HCT116 (cell line): ENCODE results near the gene IL21R. TPM values are rescaled to one million over a fixed set of nuclear protein-coding genes. Genes with fewer than 3 reads are reported as not detected.
"Not testable (repeated sequence)": the region's sequence is repeated elsewhere in the genome, so short reads cannot be mapped to it uniquely, and the experiment has no call there.

Source experiments
- ATAC-seq: fragments of 200-7000 bp; cut with Tn5 transposase; 2 replicates; pipeline ENCODE4 v1.9.1; 2020; ENCODE audit warnings: mild to moderate bottlenecking, moderate library complexity
- BruUV-seq: library from RNA; stranded (reverse); fragments of 400-500 nt; replicated peaks from 2 replicates; lab custom pipeline; 2021; lab: Mats Ljungman, UMichigan
- CTCF ChIA-PET: fragments of 300-600 bp; sonication (Branson Sonifier 250); formaldehyde crosslinking; loops from one replicate; lab custom pipeline; 2021; ENCODE audit warnings: antibody characterized with exemption; lab: Charles Lee
- POLR2A ChIA-PET: fragments of 300-600, 350-600 bp; sonication (Branson Sonifier 250); formaldehyde crosslinking; loops from one replicate; lab custom pipeline; 2021; ENCODE audit warnings: antibody characterized with exemption; lab: Charles Lee
- RAD21 ChIA-PET, 2 experiments: fragments of 300-600 bp; sonication (Branson Sonifier 250); formaldehyde crosslinking; loops; one replicate each; lab custom pipeline; 2023; ENCODE audit warnings: low total read pairs in 2 of 2; ENCODE audit not compliant: uncharacterized antibody in 2 of 2, unreplicated experiment in 2 of 2, low non-redundant PET in 1 of 2; lab: Charles Lee
- DNase-seq: peaks from one replicate; pipeline ENCODE4 v3.0.0-alpha.2; 2010; ENCODE audit warnings: low read depth, low spot score
- H2AFZ ChIP-seq: fragments of 200-600 bp; shearing (Covaris generic), sonication (generic); 2 replicates; pipeline ENCODE4 v1.6.1; 2017; ENCODE audit warnings: low read depth, mixed run types, mixed read lengths, antibody characterized with exemption, low read length; ENCODE audit not compliant: poor library complexity, severe bottlenecking
- H3K27ac ChIP-seq: 2 replicates; pipeline ENCODE4 v1.5.1; 2012; ENCODE audit warnings: low read depth, low read length
- H3K27me3 ChIP-seq: fragments of 200-600 bp; sonication (generic); 2 replicates; pipeline ENCODE4 v1.6.1; 2016; ENCODE audit warnings: mixed run types, low read length, mixed read lengths; ENCODE audit not compliant: insufficient read depth
- H3K36me3 ChIP-seq, 2 experiments: fragments of 200-500 bp in 1 of 2; fragments of 200-600 bp in 1 of 2; sonication (Bioruptor generic) in 1 of 2; sonication (generic) in 1 of 2; 2 replicates each; pipeline versions ENCODE4 v1.5.1 to v1.6.1; 2014 to 2016; ENCODE audit warnings: low read length in 2 of 2, inconsistent platforms in 1 of 2, mixed read lengths in 1 of 2, mixed run types in 1 of 2; ENCODE audit not compliant: insufficient read depth in 2 of 2, control insufficient read depth in 1 of 2
- H3K4me1 ChIP-seq, 2 experiments: fragments of 200-600 bp in 1 of 2; sonication (generic) in 1 of 2; 2 replicates each; pipeline versions ENCODE4 v1.5.1 to v1.6.1; 2012 to 2017; ENCODE audit warnings: low read length in 2 of 2, inconsistent platforms in 1 of 2, mild to moderate bottlenecking in 1 of 2, mixed read lengths in 1 of 2, mixed run types in 1 of 2, moderate library complexity in 1 of 2; ENCODE audit not compliant: insufficient read depth in 2 of 2, control insufficient read depth in 1 of 2
- H3K4me2 ChIP-seq: fragments of 200-600 bp; sonication (generic); 2 replicates; pipeline ENCODE4 v1.6.1; 2017; ENCODE audit warnings: mixed run types, low read length, mixed read lengths
- H3K4me3 ChIP-seq, 2 experiments: fragments of 200-600 bp in 1 of 2; sonication (generic) in 1 of 2; replicated peaks in 1 of 2; 2 replicates each; pipeline ENCODE4 v1.5.1; 2011 to 2016; ENCODE audit warnings: low read length in 2 of 2, control low read depth in 1 of 2, low read depth in 1 of 2, mild to moderate bottlenecking in 1 of 2, mixed read lengths in 1 of 2, mixed run types in 1 of 2
- H3K79me2 ChIP-seq: fragments of 200-600 bp; sonication (generic); 2 replicates; pipeline ENCODE4 v1.6.1; 2017; ENCODE audit warnings: mild to moderate bottlenecking, mixed run types, low read length, moderate library complexity, mixed read lengths; ENCODE audit not compliant: insufficient read depth
- H3K9ac ChIP-seq: fragments of 200-600 bp; sonication (generic); 2 replicates; pipeline ENCODE4 v1.6.1; 2016; ENCODE audit warnings: low read length, mixed read lengths
- H3K9me2 ChIP-seq: fragments of 200-600 bp; sonication (generic), shearing (Covaris generic); 2 replicates; pipeline ENCODE4 v1.6.1; 2017; ENCODE audit warnings: mixed run types, mild to moderate bottlenecking, moderate library complexity; ENCODE audit not compliant: insufficient read depth
- H3K9me3 ChIP-seq, 2 experiments: fragments of 200-500 bp in 1 of 2; fragments of 200-600 bp in 1 of 2; sonication (Bioruptor generic) in 1 of 2; sonication (generic) in 1 of 2; 2 replicates each; pipeline ENCODE4 v1.6.1; 2014 to 2017; ENCODE audit warnings: low read length in 2 of 2, mixed read lengths in 2 of 2, inconsistent platforms in 1 of 2, low read depth in 1 of 2, mild to moderate bottlenecking in 1 of 2, mixed run types in 1 of 2, moderate library complexity in 1 of 2; ENCODE audit not compliant: control insufficient read depth in 1 of 2, insufficient read depth in 1 of 2
- H4K20me1 ChIP-seq: fragments of 200-600 bp; sonication (generic), shearing (Covaris generic); 2 replicates; pipeline ENCODE4 v1.6.1; 2017; ENCODE audit warnings: mixed run types, mild to moderate bottlenecking, moderate library complexity; ENCODE audit not compliant: insufficient read depth
- ATF3 ChIP-seq: IDR thresholded peaks from 2 replicates; pipeline ENCODE4 v1.6.1; 2012
- CBX3 ChIP-seq: IDR thresholded peaks from 2 replicates; pipeline ENCODE4 v1.6.1; 2012; ENCODE audit warnings: low read depth
- CEBPB ChIP-seq: IDR thresholded peaks from 2 replicates; pipeline ENCODE4 v1.6.1; 2012; ENCODE audit warnings: low read depth
- ELF1 ChIP-seq: IDR thresholded peaks from 2 replicates; pipeline ENCODE4 v1.6.1; 2012; ENCODE audit warnings: low read depth, borderline replicate concordance
- EZH2 ChIP-seq: fragments of 200-600 bp; sonication (generic); IDR thresholded peaks from 2 replicates; pipeline ENCODE4 v1.6.1; 2017; ENCODE audit warnings: antibody characterized with exemption, mixed run types
- EZH2phosphoT487 ChIP-seq: fragments of 200-600 bp; IDR thresholded peaks from 2 replicates; pipeline ENCODE4 v1.6.1; 2018; ENCODE audit warnings: antibody characterized with exemption, borderline replicate concordance
- FOSL1 ChIP-seq: IDR thresholded peaks from 2 replicates; pipeline ENCODE4 v1.6.1; 2012; ENCODE audit warnings: low read depth
- JUND ChIP-seq: IDR thresholded peaks from 2 replicates; pipeline ENCODE4 v1.6.1; 2012
- POLR2AphosphoS5 ChIP-seq: IDR thresholded peaks from 2 replicates; pipeline ENCODE4 v1.6.1; 2011; ENCODE audit warnings: mild to moderate bottlenecking, low read depth, low read length, moderate library complexity
- SP1 ChIP-seq: IDR thresholded peaks from 2 replicates; pipeline ENCODE4 v1.6.1; 2012; ENCODE audit warnings: low read depth
- ZBTB33 ChIP-seq: IDR thresholded peaks from 2 replicates; pipeline ENCODE4 v1.6.1; 2011; ENCODE audit warnings: mild to moderate bottlenecking, low read length, moderate library complexity; ENCODE audit not compliant: insufficient replicate concordance; ENCODE audit errors: extremely low read depth
- ZFX ChIP-seq: fragments of 450-650 bp; IDR thresholded peaks from 2 replicates; pipeline ENCODE4 v1.6.1; 2017
- intact Hi-C: fragments of 100-400 bp; cut with micrococcal nuclease; formaldehyde crosslinking; loops from 2 replicates; pipeline ENCODE4 v1.10.0; 2022
- total RNA-seq: library from RNA; stranded (reverse); gene quantifications from one replicate; pipeline ENCODE4 v1.2.1, GENCODE V29; 2021; ENCODE audit not compliant: unreplicated experiment

IL21R gene
- total RNA-seq, 1 experiment from 2014 or later: 1.2 TPM

- no peak overlapping the region for H3K9ac ChIP-seq
- H3K4me2 ChIP-seq: peak overlapping the region; percentile 28
- no peak overlapping the region for H2AFZ ChIP-seq
- no TSS peak for BruUV-seq
- H4K20me1 ChIP-seq: no peaks in the 10 kb centered on the region
- intact Hi-C loops: no loop called here
- no peaks in the 10 kb centered on the region for H3K9me3 ChIP-seq
- H3K27me3 ChIP-seq: no peaks in the 10 kb centered on the region
- CTCF ChIA-PET: no interaction called here
- H3K4me1 ChIP-seq: peaks cover 0 to 10% of the 10 kb centered on the region in 2 experiments; a peak in 1 of 4 replicates
- H3K4me3 ChIP-seq: no peak overlapping the region
- DNase-seq: no peak
- H3K27ac ChIP-seq: no peak overlapping the region
- peak; percentile 26; the same call in 1 of the 2 replicates for ATAC-seq
- no peaks in the 10 kb centered on the region for H3K36me3 ChIP-seq
- TF ChIP-seq CBX3: no peak
- no peak for TF ChIP-seq FOSL1
- no peak for TF ChIP-seq EZH2
- no peaks in the 10 kb centered on the region for H3K9me2 ChIP-seq
- RAD21 ChIA-PET: no interaction called here
- no peaks in the 10 kb centered on the region for H3K79me2 ChIP-seq
- POLR2A ChIA-PET: no interaction called here
Observed at GRCh38 chr16:27432558-27432957, 30.6 kb downstream of the IL21R start.

GRCh38 chr16:27433191-27433590 lies 31.2 kb downstream of the IL21R start:
- H2AFZ ChIP-seq, H3K27me3 ChIP-seq, DNase-seq, H3K36me3 ChIP-seq, H3K4me2 ChIP-seq, POLR2A ChIA-PET, H3K9me2 ChIP-seq, CTCF ChIA-PET, ATAC-seq, H3K9ac ChIP-seq, H3K9me3 ChIP-seq, RAD21 ChIA-PET, intact Hi-C loops, H3K79me2 ChIP-seq, H3K27ac ChIP-seq, H3K4me3 ChIP-seq, BruUV-seq, H4K20me1 ChIP-seq: not testable (repeated sequence)
- peaks cover 0 to 10% of the 10 kb centered on the region in 2 experiments; a peak in 1 of 4 replicates for H3K4me1 ChIP-seq

DNA sequence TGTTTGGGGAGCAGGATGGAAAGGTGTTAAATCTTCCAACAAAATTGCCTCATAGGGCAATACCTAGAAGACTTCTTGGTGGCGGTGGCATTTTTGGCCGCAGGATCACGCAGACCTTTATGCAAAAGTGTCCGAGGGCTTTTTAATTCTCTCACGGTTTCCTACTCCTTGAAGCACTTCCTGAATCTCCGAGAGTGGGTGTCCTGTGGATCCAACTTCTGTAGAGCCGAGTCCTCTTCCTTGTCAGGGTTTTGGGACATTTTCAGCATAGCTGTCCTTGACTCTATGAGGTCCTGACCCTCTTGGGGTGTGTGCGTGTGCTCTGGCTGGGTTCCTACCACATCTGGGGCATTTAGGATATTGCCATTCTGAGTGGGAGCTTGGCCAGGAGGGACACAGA lies 31.7 kb downstream of the IL21R start:
- no TSS peak for BruUV-seq
- TF ChIP-seq JUND: no peak
- no peak for TF ChIP-seq ELF1
- no peak for TF ChIP-seq POLR2AphosphoS5
- no peak for TF ChIP-seq ATF3
- no peak for TF ChIP-seq CEBPB
- TF ChIP-seq ZFX: no peak
- no peak for TF ChIP-seq EZH2phosphoT487
- no peak for TF ChIP-seq SP1
- no peak for TF ChIP-seq ZBTB33

More for the DNA sequence above, 31.7 kb downstream of the IL21R start:
- Histone ChIP-seq H3K9ac (no peak overlapping the region), H3K4me1 (peaks cover 0 to 10% of the 10 kb centered on the region in 2 experiments; a peak in 1 of 4 replicates), H3K4me3 (no peak overlapping the region), H4K20me1 (no peaks in the 10 kb centered on the region), H3K4me2 (no peak overlapping the region), H3K27ac (no peak overlapping the region), H2AFZ (no peak overlapping the region), H3K79me2 (no peaks in the 10 kb centered on the region), H3K36me3 (no peaks in the 10 kb centered on the region), H3K9me3 (no peaks in the 10 kb centered on the region), H3K9me2 (no peaks in the 10 kb centered on the region), H3K27me3 (no peaks in the 10 kb centered on the region)
- ChIA-PET POLR2A (no interaction called here), RAD21 (no interaction called here), CTCF (no interaction called here)
- no peak for ATAC-seq
- intact Hi-C loops: no loop called here
- no peak for DNase-seq
